GM19395 (cell line): ENCODE measurements around the gene RABEPK.
"Not testable (repeated sequence)": the region's sequence is repeated elsewhere in the genome, so short reads cannot be mapped to it uniquely, and the experiment has no call there.

Experiments used
- ATAC-seq: cut with Tn5 transposase; IDR thresholded peaks from one replicate; pipeline ENCODE4 v1.9.1; 2021; ENCODE audit warnings: mild to moderate bottlenecking, moderate library complexity; ENCODE audit not compliant: unreplicated experiment

Gene RABEPK

GRCh38 chr9:125200216-125201047 lies at the start of gene RABEPK:
RABEPK (plus strand) TSS chr9:125200542; CDS start chr9:125203014, 2,472 bp downstream.
- ATAC-seq = peak; percentile 97

DNA sequence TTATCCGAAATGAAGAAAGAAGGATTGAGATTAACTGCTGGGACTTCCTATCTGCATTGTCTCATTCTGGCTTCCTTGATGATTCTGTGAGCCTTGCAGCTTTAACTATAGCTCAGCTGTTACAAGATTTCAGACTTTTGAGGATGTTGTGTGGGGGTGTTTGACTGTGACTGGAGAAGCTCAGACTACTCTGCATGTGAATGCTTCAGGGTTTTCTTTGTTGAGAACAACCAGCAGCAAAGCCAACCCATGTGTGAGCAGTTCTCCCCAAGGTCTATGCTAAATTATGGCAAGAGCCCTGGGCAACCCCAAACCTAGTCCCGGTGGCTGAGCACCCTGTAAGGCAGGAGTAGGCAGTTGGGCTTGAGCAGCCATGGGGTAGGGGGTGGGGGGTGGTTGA lies 48.6 kb upstream of the RABEPK start:
- no peak for ATAC-seq

DNA sequence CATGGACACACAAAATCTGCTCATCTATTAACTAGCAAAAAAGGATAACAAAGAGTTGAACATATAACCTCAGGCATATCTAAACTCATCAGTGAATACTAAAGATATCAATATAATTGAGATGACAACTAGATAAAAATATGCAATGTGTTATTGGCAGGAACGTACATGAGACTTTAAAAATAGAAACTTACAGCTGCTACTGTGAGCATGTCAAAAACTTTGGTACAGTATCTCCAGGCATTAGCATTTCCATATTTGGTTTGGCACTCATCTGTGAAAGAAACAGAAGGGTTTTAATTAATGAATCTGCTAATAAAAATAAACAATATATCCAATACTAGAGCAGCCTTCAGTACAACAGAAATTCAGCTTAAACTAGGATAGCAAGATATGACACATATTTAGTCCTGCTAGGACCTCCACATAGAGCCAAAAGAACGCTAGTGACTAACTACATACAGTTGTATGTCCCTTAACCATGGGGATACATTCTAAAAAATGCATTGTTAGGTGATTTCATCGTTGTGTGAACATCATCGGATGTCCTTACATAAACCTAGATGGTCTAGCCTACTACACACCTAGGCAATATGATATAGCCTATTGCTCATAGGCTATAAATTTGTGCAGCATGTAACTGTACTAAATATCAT lies 46.5 kb upstream of the RABEPK start:
- no peak for ATAC-seq

DNA sequence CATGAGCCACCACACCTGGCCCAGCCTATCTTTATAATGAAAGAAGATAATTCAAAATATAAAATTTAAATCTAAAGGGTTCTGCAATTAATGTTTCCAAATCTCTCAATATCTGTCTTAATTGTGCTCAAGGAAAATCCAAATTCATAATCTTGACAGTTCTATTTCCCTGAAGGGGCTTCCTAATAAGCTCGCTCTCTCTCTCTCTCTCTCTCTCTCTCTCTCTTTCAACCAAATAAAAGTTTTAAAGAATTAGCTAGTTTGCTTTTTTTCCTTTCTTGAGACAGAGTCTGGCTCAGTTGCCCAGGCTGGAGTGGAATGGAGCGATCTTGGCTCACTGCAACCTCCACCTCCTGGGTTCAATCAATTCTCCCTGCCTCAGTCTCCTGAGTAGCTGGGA lies 43.8 kb upstream of the RABEPK start:
- ATAC-seq = no peak

- ATAC-seq = no peak
Observed at GRCh38 chr9:125160750-125161149, 39.6 kb upstream of the RABEPK start.

DNA sequence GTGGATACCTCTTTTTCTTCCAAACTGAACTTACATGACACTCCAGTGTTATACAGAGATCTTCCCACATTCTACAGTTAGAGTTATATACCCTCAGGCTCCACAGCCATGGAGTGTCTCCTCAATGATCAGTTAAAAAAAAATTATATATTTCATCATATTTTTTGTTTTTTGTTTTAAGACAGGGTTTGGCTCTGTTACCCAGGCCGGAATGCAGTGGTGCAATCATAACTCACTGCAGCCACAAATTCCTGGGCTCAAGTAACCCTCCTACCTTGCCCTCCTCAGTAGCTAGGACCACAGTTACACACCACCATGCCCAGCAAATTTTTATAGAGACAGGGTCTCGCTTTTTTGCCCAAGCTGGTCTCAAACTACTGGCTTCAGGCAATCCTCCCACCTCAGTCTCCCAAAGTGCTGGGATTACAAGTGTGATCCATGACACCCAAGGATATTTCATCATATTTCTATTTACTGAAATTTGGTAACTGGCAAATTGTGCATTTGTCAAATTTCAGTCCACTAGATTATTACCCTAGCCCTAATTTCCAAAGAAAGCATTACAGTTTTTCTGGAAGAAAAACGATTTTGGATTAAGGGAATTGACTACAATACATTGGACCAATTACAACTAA lies 38.9 kb upstream of the RABEPK start:
- ATAC-seq = no peak

DNA sequence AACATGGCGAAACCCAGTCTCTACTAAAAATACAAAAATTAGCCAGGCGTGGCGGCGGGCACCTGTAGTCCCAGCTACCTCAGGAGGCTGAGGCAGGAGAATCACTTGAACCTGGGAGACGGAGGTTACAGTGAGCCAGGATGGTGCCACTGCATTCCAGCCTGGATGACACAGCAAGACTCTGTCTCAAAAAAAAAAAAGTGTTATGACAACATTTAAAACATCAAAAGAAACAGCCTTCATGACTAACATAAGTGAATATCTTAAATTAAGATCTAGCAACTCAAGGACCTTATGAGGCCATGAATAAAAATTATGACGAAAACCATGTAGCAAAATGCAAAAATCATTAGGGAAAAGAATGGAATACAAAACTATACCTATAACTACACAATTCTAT lies 37.5 kb upstream of the RABEPK start:
- not testable (repeated sequence) for ATAC-seq

GRCh38 chr9:125166762-125167161 lies 33.6 kb upstream of the RABEPK start:
- ATAC-seq = no peak

DNA sequence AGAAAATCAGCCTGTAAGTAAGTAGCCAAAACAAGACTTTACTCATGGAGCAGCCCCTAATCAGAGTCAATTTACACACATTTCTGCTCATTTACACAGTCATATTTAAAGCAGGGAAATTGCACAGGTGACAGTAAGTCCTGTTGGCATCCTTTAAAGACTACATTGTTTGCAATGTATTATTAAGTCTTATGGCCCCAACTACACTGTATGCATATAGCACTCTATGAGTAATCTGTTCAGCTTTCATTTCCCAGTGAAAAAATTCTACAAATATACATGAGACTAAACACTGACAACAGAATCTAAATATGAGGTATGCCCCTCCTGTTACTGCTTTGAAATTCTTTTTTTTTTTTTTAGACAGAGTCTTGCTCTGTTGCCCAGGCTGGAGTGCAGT lies 30.4 kb upstream of the RABEPK start:
- no peak for ATAC-seq

GRCh38 chr9:125172031-125172755 lies 28.1 kb upstream of the RABEPK start:
- no peak for ATAC-seq

DNA sequence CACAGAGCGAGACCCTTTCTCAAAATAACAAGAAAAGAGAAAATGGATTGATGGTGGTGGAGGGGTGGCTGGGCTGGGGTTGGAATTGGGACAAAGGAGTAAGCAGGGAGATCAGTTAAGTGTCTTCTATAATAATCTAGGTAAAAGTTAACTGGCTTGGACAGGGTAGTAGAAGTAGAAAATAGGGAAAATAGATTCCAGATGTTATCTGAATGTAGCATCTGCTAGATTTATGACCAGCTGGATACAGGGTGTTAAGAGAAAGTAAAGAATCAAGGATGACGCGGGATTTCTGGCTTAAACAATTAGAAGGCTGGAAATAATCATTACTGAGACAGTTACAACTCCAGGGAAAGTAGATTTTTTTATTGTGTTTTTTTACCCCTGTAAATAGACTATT lies 23.7 kb upstream of the RABEPK start:
- no peak for ATAC-seq

DNA sequence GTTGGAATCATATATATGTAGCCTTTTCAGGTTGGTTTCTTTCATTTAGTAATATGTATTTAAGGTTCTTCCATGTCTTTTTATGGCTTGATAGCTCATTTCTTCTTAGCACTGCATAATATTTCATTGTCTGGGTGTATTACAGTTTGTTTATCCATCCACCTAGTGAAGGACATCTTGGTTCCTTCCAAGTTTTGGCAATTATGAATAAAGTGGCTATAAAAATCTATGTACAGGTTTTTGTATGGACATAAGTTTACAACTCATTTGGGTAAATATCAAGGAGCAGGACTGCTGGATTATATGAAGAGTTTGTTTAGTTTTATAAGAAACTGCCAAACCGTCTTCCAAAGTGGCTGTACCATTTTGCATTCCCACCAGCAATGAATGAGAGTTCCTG lies 22.5 kb upstream of the RABEPK start:
- no peak for ATAC-seq

- ATAC-seq = not testable (repeated sequence)
Observed at GRCh38 chr9:125179776-125180175, 20.6 kb upstream of the RABEPK start.

- ATAC-seq = no peak
Observed at GRCh38 chr9:125180876-125181275, 19.5 kb upstream of the RABEPK start.

- not testable (repeated sequence) for ATAC-seq
Observed at GRCh38 chr9:125181756-125182155, 18.6 kb upstream of the RABEPK start.

GRCh38 chr9:125183054-125183453 lies 17.3 kb upstream of the RABEPK start:
- no peak for ATAC-seq

- ATAC-seq = no peak
Observed at GRCh38 chr9:125183561-125183960, 16.8 kb upstream of the RABEPK start.

- ATAC-seq = peak; percentile 35
Observed at GRCh38 chr9:125189011-125189360, 11.4 kb upstream of the RABEPK start.

- peak; percentile 91 for ATAC-seq
Observed at GRCh38 chr9:125189361-125190289, 10.7 kb upstream of the RABEPK start, which contains the start of gene PPP6C. PPP6C (minus strand) TSS chr9:125189803; CDS start chr9:125189718, 85 bp downstream.

GRCh38 chr9:125190361-125190801 lies 10.0 kb upstream of the RABEPK start:
- no peak for ATAC-seq
